Left lung (tissue), 10 donors: ENCODE results near the gene KRTAP9-3. TPM values are rescaled to one million over a fixed set of nuclear protein-coding genes. Genes with fewer than 3 reads are reported as not detected.

Experiments
- ATAC-seq: fragments of 200-7000 bp; cut with Tn5 transposase; one replicate; pipeline ENCODE4 v1.9.1; 2020; ENCODE audit warnings: moderate library complexity
- DNase-seq, 4 donors: peaks; one replicate each; pipeline ENCODE4 v3.0.0-alpha.2; 2013 to 2020
- H3K27ac ChIP-seq, 2 donors: fragments of 200-600 bp; sonication (generic) in 1 of 2; one replicate each; pipeline versions ENCODE4 v1.5.0 to v1.8.0; 2020 to 2021
- H3K27me3 ChIP-seq, 2 donors: fragments of 200-600 bp; sonication (generic) in 1 of 2; one replicate each; pipeline versions ENCODE4 v1.5.0 to v1.8.0; 2020 to 2021
- H3K36me3 ChIP-seq, 2 donors: fragments of 200-600 bp; sonication (generic) in 1 of 2; one replicate each; pipeline versions ENCODE4 v1.5.0 to v1.8.0; 2020 to 2021
- H3K4me1 ChIP-seq, 2 donors: fragments of 200-600 bp; one replicate each; pipeline ENCODE4 v1.8.0; 2021
- H3K4me3 ChIP-seq, 2 donors: fragments of 200-600 bp; sonication (generic) in 1 of 2; one replicate each; pipeline versions ENCODE4 v1.5.0 to v1.8.0; 2020 to 2021; ENCODE audit warnings: mild to moderate bottlenecking in 1 of 2
- H3K9me3 ChIP-seq, 2 donors: fragments of 200-600 bp; sonication (generic) in 1 of 2; one replicate each; pipeline versions ENCODE4 v1.5.0 to v1.8.0; 2020 to 2021
- intact Hi-C, 2 donors: fragments of 100-400 bp; cut with DNase I; formaldehyde crosslinking; loops; one replicate each; pipeline versions ENCODE4 v1.11.2 to v1.14.2; 2022
- polyA plus RNA-seq, 6 donors: library from polyadenylated mRNA; unstranded; fragments of 120-200 nt; gene quantifications; one replicate each; pipeline ENCODE4 v1.2.1, GENCODE V29; 2013; ENCODE audit not compliant: insufficient read length in 6 of 6
- total RNA-seq, 2 donors: library from RNA; stranded (reverse); fragmentation: NEBNext Ultra II Directional; extraction: Animal tissue kit (Norgen Biotek cat#: 25700); gene quantifications; one replicate each; pipeline ENCODE4 v1.2.1, GENCODE V29; 2021
- TF ChIP-seq, protein P1 (sequence below), 2 donors: fragments of 200-600 bp; sonication (generic) in 1 of 2; IDR thresholded peaks; one replicate each; pipeline versions ENCODE4 v1.5.0 to v1.8.0; 2021; ENCODE audit warnings: antibody characterized with exemption in 2 of 2
- donor health status: DM: no; HTN: yes; CAD: no.
- donor health status: DM: no; HTN: no; CAD: no.

The KRTAP9-3 gene
- total and polyA plus RNA-seq, 8 donors, result not detected

DNA sequence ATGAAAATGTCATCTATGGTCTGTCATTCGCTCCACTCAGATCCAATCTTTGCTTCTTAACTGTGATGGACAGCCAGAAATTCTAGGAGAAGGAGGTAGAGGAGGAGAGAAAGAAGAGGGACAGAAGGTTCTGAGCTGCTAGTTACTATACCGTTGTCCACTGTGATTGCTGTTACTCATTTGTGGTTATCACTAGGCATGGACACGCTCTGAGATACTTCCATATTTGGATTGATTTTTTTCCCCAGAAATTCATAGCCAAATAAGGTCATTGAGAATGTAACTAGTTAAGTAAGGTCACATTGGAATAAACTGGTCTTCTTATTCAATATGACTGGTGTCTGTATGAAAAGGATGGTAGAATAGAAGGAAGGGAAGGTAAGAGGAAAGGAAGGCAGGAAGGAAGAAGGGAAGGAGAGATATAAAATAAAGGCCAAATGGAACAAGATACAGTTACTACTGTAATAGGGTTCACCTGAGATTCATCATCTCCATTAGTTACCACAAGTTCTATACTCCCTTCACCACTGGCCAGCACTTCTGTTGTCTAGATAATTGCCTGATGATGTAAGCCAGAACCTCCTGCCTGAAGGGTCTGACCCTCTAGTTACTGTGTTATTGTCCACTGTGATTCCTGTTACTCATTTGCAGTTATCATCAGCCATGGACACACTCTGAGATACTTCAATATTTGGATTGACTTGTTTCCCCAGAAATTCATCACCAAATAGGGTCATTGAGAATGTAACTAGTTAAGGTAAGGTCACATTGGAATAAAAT, 46.1 kb downstream of the KRTAP9-3 start:
- no peak for ATAC-seq
- intact Hi-C loops, result no loop called here

More for the DNA sequence above, 46.1 kb downstream of the KRTAP9-3 start:
- TF ChIP-seq, protein P1, sequence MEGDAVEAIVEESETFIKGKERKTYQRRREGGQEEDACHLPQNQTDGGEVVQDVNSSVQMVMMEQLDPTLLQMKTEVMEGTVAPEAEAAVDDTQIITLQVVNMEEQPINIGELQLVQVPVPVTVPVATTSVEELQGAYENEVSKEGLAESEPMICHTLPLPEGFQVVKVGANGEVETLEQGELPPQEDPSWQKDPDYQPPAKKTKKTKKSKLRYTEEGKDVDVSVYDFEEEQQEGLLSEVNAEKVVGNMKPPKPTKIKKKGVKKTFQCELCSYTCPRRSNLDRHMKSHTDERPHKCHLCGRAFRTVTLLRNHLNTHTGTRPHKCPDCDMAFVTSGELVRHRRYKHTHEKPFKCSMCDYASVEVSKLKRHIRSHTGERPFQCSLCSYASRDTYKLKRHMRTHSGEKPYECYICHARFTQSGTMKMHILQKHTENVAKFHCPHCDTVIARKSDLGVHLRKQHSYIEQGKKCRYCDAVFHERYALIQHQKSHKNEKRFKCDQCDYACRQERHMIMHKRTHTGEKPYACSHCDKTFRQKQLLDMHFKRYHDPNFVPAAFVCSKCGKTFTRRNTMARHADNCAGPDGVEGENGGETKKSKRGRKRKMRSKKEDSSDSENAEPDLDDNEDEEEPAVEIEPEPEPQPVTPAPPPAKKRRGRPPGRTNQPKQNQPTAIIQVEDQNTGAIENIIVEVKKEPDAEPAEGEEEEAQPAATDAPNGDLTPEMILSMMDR (IDR thresholded peaks at IDR 0.05), result no peak
- DNase-seq, result no peak
- H3K4me1 ChIP-seq, result no peaks in the 10 kb centered on the region
- no peaks in the 10 kb centered on the region for H3K36me3 ChIP-seq
- H3K27me3 ChIP-seq, result peaks cover 0 to 11% of the 10 kb centered on the region in 2 donors
- H3K4me3 ChIP-seq, result no peak overlapping the region
- no peaks in the 10 kb centered on the region for H3K9me3 ChIP-seq
- H3K27ac ChIP-seq, result no peak overlapping the region

Other genes starting within 250 kb of the KRTAP9-3 start
Only the 30 nearest of the 42 such genes appear.
- gene KRTAP2-1, start 185.1 kb upstream of the KRTAP9-3 start, total RNA-seq, result not detected
- gene KRTAP2-1, start 185.1 kb upstream of the KRTAP9-3 start, polyA plus RNA-seq, result not detected
- gene KRTAP2-2, start 177.2 kb upstream of the KRTAP9-3 start, total RNA-seq, result not detected
- not detected for gene KRTAP2-2, start 177.2 kb upstream of the KRTAP9-3 start, polyA plus RNA-seq
- gene KRTAP2-3, start 172.3 kb upstream of the KRTAP9-3 start, total RNA-seq, result 1 to 10 TPM in 1 of 2 donors, not detected in 1; 1.2 TPM
- gene KRTAP2-3, start 172.3 kb upstream of the KRTAP9-3 start, polyA plus RNA-seq, result not detected
- gene KRTAP2-4, start 166.6 kb upstream of the KRTAP9-3 start, total RNA-seq, result not detected
- not detected for gene KRTAP2-4, start 166.6 kb upstream of the KRTAP9-3 start, polyA plus RNA-seq
- gene KRTAP4-7, start 148.3 kb upstream of the KRTAP9-3 start, total RNA-seq, result not detected
- gene KRTAP4-7, start 148.3 kb upstream of the KRTAP9-3 start, polyA plus RNA-seq, result not detected
- gene KRTAP4-8, start 134.3 kb upstream of the KRTAP9-3 start, total RNA-seq, result not detected
- gene KRTAP4-8, start 134.3 kb upstream of the KRTAP9-3 start, polyA plus RNA-seq, result not detected
- gene KRTAP4-16, start 130.2 kb upstream of the KRTAP9-3 start, total RNA-seq, result not detected
- gene KRTAP4-16, start 130.2 kb upstream of the KRTAP9-3 start, polyA plus RNA-seq, result not detected
- not detected for gene KRTAP4-9, start 127.1 kb upstream of the KRTAP9-3 start, total RNA-seq
- not detected for gene KRTAP4-9, start 127.1 kb upstream of the KRTAP9-3 start, polyA plus RNA-seq
- not detected for gene KRTAP4-11, start 114.1 kb upstream of the KRTAP9-3 start, total RNA-seq
- gene KRTAP4-11, start 114.1 kb upstream of the KRTAP9-3 start, polyA plus RNA-seq, result under 1 TPM in 1 of 6 donors, not detected in 5; 0.23 TPM
- gene KRTAP4-12, start 108.3 kb upstream of the KRTAP9-3 start, total RNA-seq, result not detected
- not detected for gene KRTAP4-12, start 108.3 kb upstream of the KRTAP9-3 start, polyA plus RNA-seq
- not detected for gene KRTAP4-6, start 91.9 kb upstream of the KRTAP9-3 start, total RNA-seq
- gene KRTAP4-6, start 91.9 kb upstream of the KRTAP9-3 start, polyA plus RNA-seq, result not detected
- not detected for gene KRTAP4-5, start 82.6 kb upstream of the KRTAP9-3 start, total RNA-seq
- not detected for gene KRTAP4-5, start 82.6 kb upstream of the KRTAP9-3 start, polyA plus RNA-seq
- gene KRTAP4-4, start 71.7 kb upstream of the KRTAP9-3 start, total RNA-seq, result not detected
- not detected for gene KRTAP4-4, start 71.7 kb upstream of the KRTAP9-3 start, polyA plus RNA-seq
- gene KRTAP4-3, start 64.2 kb upstream of the KRTAP9-3 start, total RNA-seq, result not detected
- gene KRTAP4-3, start 64.2 kb upstream of the KRTAP9-3 start, polyA plus RNA-seq, result not detected
- gene KRTAP4-2, start 54.2 kb upstream of the KRTAP9-3 start, total RNA-seq, result not detected
- gene KRTAP4-2, start 54.2 kb upstream of the KRTAP9-3 start, polyA plus RNA-seq, result not detected
- gene KRTAP4-1, start 47.5 kb upstream of the KRTAP9-3 start, total RNA-seq, result not detected
- gene KRTAP4-1, start 47.5 kb upstream of the KRTAP9-3 start, polyA plus RNA-seq, result not detected
- not detected for gene KRTAP9-1, start 42.6 kb upstream of the KRTAP9-3 start, total RNA-seq
- not detected for gene KRTAP9-1, start 42.6 kb upstream of the KRTAP9-3 start, polyA plus RNA-seq
- not detected for gene KRTAP9-2, start 5.8 kb upstream of the KRTAP9-3 start, total RNA-seq
- not detected for gene KRTAP9-2, start 5.8 kb upstream of the KRTAP9-3 start, polyA plus RNA-seq
- gene KRTAP9-8, start 5.5 kb downstream of the KRTAP9-3 start, total RNA-seq, result not detected
- gene KRTAP9-8, start 5.5 kb downstream of the KRTAP9-3 start, polyA plus RNA-seq, result not detected
- not detected for gene KRTAP9-4, start 17.2 kb downstream of the KRTAP9-3 start, total RNA-seq
- gene KRTAP9-4, start 17.2 kb downstream of the KRTAP9-3 start, polyA plus RNA-seq, result not detected
- gene KRTAP9-9, start 22.9 kb downstream of the KRTAP9-3 start, total RNA-seq, result not detected
- gene KRTAP9-9, start 22.9 kb downstream of the KRTAP9-3 start, polyA plus RNA-seq, result not detected
- not detected for gene KRTAP9-6, start 32.9 kb downstream of the KRTAP9-3 start, total RNA-seq
- under 1 TPM in 3 of 6 donors, not detected in 3; 0.13 to 0.25 (median 0.23) TPM for gene KRTAP9-6, start 32.9 kb downstream of the KRTAP9-3 start, polyA plus RNA-seq
- gene KRTAP9-7, start 43.2 kb downstream of the KRTAP9-3 start, total RNA-seq, result not detected
- not detected for gene KRTAP9-7, start 43.2 kb downstream of the KRTAP9-3 start, polyA plus RNA-seq
- gene KRTAP29-1, start 70.4 kb downstream of the KRTAP9-3 start, total RNA-seq, result not detected
- not detected for gene KRTAP29-1, start 70.4 kb downstream of the KRTAP9-3 start, polyA plus RNA-seq
- gene KRTAP16-1, start 76.9 kb downstream of the KRTAP9-3 start, total RNA-seq, result not detected
- gene KRTAP16-1, start 76.9 kb downstream of the KRTAP9-3 start, polyA plus RNA-seq, result not detected
- gene KRTAP17-1, start 83.3 kb downstream of the KRTAP9-3 start, total RNA-seq, result not detected
- not detected for gene KRTAP17-1, start 83.3 kb downstream of the KRTAP9-3 start, polyA plus RNA-seq
- not detected for gene KRT33A, start 118.4 kb downstream of the KRTAP9-3 start, total RNA-seq
- not detected for gene KRT33A, start 118.4 kb downstream of the KRTAP9-3 start, polyA plus RNA-seq
- not detected for gene KRT33B, start 137.4 kb downstream of the KRTAP9-3 start, total RNA-seq
- not detected for gene KRT33B, start 137.4 kb downstream of the KRTAP9-3 start, polyA plus RNA-seq
- gene KRT34, start 149.9 kb downstream of the KRTAP9-3 start, total RNA-seq, result not detected
- gene KRT34, start 149.9 kb downstream of the KRTAP9-3 start, polyA plus RNA-seq, result not detected
- not detected for gene KRT31, start 165.2 kb downstream of the KRTAP9-3 start, total RNA-seq
- gene KRT31, start 165.2 kb downstream of the KRTAP9-3 start, polyA plus RNA-seq, result not detected